AG20443 (cell line): ENCODE results near the gene BRME1.
"Not testable (repeated sequence)": the region's sequence is repeated elsewhere in the genome, so short reads cannot be mapped to it uniquely, and the experiment has no call there.

Experiments used
- DNase-seq: peaks from one replicate; pipeline ENCODE4 v3.0.0; 2012; ENCODE audit warnings: low spot score, mixed read lengths

Gene BRME1

GRCh38 chr19:13926010-13926409, 20.1 kb upstream of the BRME1 start:
- DNase-seq, result no peak

- DNase-seq, result no peak
Measured at GRCh38 chr19:13923194-13923987, 17.5 kb upstream of the BRME1 start.

GRCh38 chr19:13922118-13922517, 16.2 kb upstream of the BRME1 start:
- DNase-seq, result not testable (repeated sequence)

DNA sequence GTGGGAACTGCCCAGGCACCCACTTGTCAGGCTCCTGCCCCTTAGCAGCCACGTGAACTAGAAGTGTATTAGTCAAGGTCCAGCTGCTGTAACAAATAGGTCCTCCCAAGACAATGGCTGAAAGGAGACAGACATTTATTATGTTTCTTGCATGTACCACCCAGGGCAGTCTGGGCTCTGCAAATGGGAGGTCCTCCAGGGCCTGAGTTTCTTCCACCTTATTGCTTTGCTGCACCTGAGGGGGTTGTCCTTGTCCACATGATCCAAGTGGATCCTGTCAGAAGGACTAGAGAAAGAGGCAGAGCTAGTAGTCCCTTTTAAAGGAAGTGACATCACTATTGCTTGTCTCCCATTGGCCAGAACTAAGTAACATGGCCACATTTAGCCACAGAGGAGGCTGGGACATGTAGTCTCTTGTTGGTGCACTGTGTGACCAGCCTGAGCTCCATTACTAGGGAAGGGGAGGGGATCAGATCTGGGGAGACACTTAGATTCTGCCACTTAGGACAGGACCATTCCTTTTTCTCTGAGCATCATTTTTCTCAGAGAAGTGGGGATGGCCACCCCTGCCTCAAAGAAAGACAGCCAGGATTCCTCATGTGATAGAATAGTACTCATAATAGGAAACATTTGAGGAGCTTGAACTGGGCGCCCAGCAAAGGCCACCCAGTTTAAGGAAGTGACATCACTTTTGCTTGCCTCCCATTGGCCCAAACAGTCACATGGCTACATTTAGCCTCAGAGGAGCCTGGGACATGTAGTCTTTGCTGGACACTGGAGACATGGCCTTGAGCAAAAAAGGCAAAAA, 15.2 kb upstream of the BRME1 start:
- peak; percentile 63 for DNase-seq

GRCh38 chr19:13920524-13920923, 14.6 kb upstream of the BRME1 start:
- no peak for DNase-seq

DNA sequence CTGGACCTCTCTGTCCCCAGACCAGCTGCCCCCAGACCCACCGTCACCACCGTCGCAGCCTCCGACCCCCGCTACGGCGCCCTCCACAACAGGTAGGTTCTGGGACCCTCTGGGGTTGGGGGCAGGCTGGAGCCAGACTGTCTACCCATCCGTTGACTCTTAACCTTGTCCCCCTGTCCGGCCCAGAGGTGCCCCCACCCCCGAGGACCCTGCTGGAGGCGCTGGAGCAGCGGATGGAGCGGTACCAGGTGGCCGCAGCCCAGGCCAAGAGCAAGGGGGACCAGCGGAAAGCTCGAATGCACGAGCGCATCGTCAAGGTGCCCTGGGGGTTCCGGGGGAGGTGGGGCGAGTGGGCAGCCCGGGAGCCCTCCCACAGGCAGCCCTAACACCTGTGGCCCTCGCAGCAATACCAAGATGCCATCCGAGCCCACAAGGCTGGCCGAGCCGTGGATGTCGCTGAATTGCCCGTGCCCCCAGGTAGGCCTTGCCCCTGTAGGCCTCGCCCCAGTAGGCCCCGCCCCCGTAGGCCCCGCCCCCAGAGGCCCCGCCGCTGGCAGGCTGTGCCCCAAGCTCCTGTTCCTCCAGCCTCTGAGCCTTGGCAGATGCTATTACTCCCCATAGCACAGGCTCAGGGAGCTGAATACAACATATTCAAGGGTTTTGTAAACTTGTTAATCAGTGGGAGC, 13.0 kb upstream of the BRME1 start:
- DNase-seq, result no peak

GRCh38 chr19:13917888-13918406, 12.0 kb upstream of the BRME1 start:
- DNase-seq, result no peak

- DNase-seq, result no peak
Measured at GRCh38 chr19:13914777-13915176, 8.9 kb upstream of the BRME1 start.

GRCh38 chr19:13913352-13913751, 7.4 kb upstream of the BRME1 start:
- no peak for DNase-seq

GRCh38 chr19:13909430-13909829, 3.5 kb upstream of the BRME1 start:
- no peak for DNase-seq

DNA sequence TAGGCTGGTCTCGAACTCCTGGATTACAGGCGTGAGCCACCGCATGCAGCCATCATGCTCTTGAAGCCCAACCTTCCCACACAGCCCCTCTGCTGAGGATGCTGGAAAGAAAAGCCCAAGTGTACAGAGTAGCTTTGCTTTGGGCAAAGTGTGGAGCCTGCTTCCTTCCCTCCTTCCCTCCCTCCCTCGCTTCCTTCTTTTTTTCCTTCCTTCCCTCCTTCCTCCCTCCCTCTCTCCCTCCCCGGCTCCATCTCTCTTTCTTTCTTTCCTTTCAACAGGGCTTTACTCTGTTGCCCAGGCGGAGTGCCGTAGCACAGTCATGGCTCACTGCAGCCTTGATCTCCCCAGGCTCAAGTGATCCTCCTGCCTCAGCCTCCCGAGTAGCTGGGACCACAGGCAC, 2.8 kb upstream of the BRME1 start:
- no peak for DNase-seq

DNA sequence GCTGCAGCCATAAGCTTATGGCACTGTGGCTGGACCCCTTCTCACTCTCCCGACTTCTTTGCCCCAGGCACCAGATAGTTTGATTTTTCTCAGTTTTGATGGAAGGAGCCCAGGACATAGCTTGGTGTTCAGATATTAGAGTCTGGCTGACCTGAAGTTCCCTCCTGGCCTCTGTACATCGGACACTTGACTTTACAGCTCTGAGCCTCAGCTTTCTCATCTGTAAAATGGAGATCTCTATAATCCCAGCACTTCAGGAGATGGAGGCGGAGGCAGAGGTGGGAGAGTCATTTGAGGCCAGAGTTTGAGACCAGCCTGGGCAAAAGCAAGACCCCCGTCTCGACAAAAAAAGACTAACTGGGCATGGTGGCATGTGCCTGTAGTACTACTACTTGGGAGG, 993 bp upstream of the BRME1 start:
- no peak for DNase-seq

DNA sequence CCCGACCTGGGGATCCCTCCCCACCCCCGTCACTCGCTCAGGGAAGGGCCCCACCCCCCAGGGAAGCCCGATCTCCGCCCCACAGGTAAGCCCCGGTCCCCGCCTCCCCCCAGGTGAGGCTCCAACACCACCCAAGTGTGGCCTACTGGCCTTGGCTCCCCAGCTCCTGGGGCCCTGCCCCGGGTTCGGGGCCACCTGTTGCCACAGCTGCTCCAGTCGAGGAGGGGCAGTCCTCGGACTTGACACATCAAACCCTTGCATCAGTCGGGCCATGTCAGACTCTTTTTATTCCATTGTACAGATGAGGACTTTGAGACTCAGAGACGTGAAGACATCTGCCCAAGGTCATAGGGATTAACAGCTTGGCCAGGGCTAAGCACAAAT, 596 bp upstream of the BRME1 start:
- DNase-seq, result no peak

DNA sequence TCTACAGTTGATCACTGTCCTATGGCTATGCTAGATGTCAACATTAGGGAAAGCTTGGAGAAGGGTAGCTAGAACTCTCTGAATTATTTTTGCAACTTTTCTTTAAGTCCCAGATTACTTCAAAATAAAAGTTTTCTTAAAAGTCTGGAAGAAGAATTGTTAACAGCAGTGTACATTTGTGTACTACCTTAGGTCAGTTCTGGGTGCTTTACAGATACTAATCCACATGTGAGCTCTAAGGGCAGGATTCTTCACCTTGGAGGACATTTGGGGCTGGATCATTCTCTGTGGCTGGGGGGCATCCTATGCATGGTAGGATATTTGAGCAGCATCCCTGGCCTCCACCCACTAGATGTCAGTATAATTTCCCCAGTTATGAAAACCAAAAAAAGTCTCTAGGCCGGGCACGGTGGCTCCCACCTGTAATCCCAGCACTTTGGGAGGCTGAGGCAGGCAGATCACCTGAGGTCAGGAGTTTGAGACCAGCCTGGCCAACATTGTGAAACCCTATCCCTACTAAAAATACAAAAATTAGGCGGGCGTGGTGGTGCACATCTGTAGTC, 2.8 kb downstream of the BRME1 start:
- DNase-seq, result no peak

DNA sequence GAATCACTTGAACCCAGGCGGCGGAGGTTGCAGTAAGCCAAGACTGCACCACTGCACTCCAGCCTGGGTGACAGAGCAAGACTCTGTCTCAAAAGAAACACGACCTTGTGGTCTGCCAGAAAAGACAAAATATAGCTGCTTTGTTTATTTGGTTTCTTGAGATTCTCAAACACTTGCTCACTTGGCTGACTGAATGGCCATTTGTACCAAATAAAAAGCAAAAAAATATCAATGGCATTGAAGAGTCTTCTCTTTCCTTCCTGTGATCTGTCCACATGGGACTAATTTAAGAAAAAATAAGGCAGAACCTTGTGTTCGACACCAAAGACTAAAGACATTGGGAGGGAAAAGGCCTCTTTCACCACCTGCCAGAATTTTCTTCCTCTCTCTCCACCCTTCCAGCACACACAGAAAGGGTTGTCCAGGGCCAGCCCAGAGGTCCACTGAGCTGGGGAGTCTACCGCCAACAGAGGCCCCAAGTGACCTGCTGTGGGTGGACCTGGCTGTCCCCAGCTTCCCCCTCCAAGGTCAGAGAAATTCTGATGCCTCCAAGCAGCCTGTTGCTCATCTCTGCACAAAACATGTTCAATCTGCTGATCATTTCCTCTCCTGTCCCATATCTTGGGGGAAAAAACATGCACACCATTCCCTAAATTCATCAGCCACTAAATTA, 5.9 kb downstream of the BRME1 start:
- no peak for DNase-seq

- no peak for DNase-seq
Measured at GRCh38 chr19:13899393-13899792, 6.5 kb downstream of the BRME1 start.

DNA sequence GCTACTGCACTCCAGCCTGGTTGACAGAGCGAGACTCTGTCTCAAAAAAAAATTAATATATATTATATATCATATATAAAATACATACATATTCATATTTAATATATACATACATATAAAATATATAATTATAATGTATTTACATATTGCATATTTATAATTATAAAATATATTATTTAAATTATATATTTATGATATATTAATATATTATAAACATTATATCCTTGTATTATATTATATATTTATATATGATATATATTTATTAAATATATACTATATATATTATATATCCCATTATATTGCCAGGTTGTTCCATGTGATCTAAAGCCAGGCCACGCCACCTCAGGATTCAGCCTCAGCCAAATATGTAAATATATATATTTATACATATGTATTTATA, 9.7 kb downstream of the BRME1 start:
- no peak for DNase-seq

DNA sequence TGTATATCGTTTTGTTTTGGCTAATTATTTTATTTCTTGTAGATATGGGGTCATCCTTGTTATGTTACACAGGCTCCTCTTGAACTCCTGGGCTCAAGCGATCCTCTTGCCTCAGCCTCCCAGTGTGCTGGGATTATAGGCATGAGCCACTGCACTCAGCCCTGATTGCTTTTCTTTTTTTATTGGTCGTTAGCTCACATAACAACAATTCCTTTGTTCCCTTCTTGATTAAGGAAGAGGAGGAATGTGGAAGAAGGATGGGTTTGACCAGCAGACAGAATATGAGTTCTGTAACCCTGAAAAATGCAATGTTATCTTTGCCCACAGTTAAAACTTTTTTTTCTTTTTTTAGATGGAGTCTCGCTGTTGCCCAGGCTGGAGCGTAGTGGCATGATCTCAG, 11.4 kb downstream of the BRME1 start:
- no peak for DNase-seq

GRCh38 chr19:13892870-13893269, 13.0 kb downstream of the BRME1 start:
- no peak for DNase-seq

GRCh38 chr19:13890136-13890535, 15.8 kb downstream of the BRME1 start:
- DNase-seq, result no peak

GRCh38 chr19:13888281-13888680, 17.6 kb downstream of the BRME1 start:
- DNase-seq, result no peak

- peak; percentile 68 for DNase-seq
Measured at GRCh38 chr19:13887517-13887916, 18.4 kb downstream of the BRME1 start.
